T-cell (primary cell): ENCODE results near the gene GPR146. TPM values are rescaled to one million over a fixed set of nuclear protein-coding genes. Genes with fewer than 3 reads are reported as not detected.

Experiments used
- ATAC-seq, 4 experiments: fragments of 200-7000 bp in 3 of 4; fragments of 150-1000 bp in 1 of 4; cut with Tn5 transposase; replicated peaks in 1 of 4; 1 replicate in 3 of 4; 2 replicates in 1 of 4; pipeline ENCODE4 v1.10.0; 2021; ENCODE audit warnings: moderate library complexity in 3 of 4, mild to moderate bottlenecking in 2 of 4, moderate number of reproducible peaks in 1 of 4
- CTCF ChIA-PET, 2 donors: fragments of 300-600 bp; sonication (Branson Sonifier 250); formaldehyde crosslinking; loops; one replicate each; lab custom pipeline; 2022; ENCODE audit warnings: antibody characterized with exemption in 2 of 2; lab: Charles Lee
- POLR2A ChIA-PET, 2 donors: fragments of 300-600 bp; sonication (Branson Sonifier 250); formaldehyde crosslinking; loops; one replicate each; lab custom pipeline; 2022; ENCODE audit warnings: antibody characterized with exemption in 2 of 2; lab: Charles Lee
- DNase-seq, 35 experiments: peaks; one replicate each; pipeline versions ENCODE4 v3.0.0 to v3.0.0-alpha.2; 2013 to 2023
- H3K27ac ChIP-seq: one replicate; pipeline ENCODE4 v1.5.1; 2013; ENCODE audit warnings: low read length
- H3K27me3 ChIP-seq, 2 experiments: replicated peaks in 1 of 2; 1 replicate in 1 of 2; 2 replicates in 1 of 2; pipeline versions ENCODE4 v1.6.1 to v1.7.0; 2013; ENCODE audit warnings: low read length in 1 of 2, mixed read lengths in 1 of 2; ENCODE audit not compliant: control insufficient read depth in 2 of 2, insufficient read depth in 2 of 2; ENCODE audit errors: extremely low read depth in 1 of 2
- H3K36me3 ChIP-seq, 2 donors: 1 replicate in 1 of 2; 2 replicates in 1 of 2; pipeline versions ENCODE4 v1.6.1 to v1.7.0; 2013; ENCODE audit warnings: low read length in 1 of 2; ENCODE audit not compliant: control insufficient read depth in 2 of 2, insufficient read depth in 1 of 2; ENCODE audit errors: extremely low read depth in 1 of 2
- H3K4me1 ChIP-seq, 2 experiments: 1 replicate in 1 of 2; 2 replicates in 1 of 2; pipeline versions ENCODE4 v1.6.1 to v1.7.0; 2013; ENCODE audit warnings: low read length in 2 of 2, mixed read lengths in 1 of 2; ENCODE audit not compliant: insufficient read depth in 2 of 2, control insufficient read depth in 1 of 2; ENCODE audit errors: extremely low read depth in 1 of 2
- H3K4me3 ChIP-seq, 2 donors: 1 replicate in 1 of 2; 2 replicates in 1 of 2; pipeline versions ENCODE4 v1.5.1 to v1.7.0; 2013; ENCODE audit warnings: mild to moderate bottlenecking in 2 of 2, low read length in 1 of 2, moderate library complexity in 1 of 2; ENCODE audit not compliant: control insufficient read depth in 1 of 2; ENCODE audit errors: extremely low read depth in 1 of 2
- H3K9me3 ChIP-seq: 2 replicates; pipeline ENCODE4 v1.7.0; 2013
- H3K27ac Mint-ChIP-seq, 2 donors: one replicate each; pipeline ENCODE4 v1.8.0; 2020 to 2021; ENCODE audit warnings: mild to moderate bottlenecking in 2 of 2, mixed read lengths in 2 of 2
- H3K27me3 Mint-ChIP-seq, 2 donors: one replicate each; pipeline ENCODE4 v1.8.0; 2021 to 2022; ENCODE audit warnings: mixed read lengths in 2 of 2
- H3K36me3 Mint-ChIP-seq: one replicate; pipeline ENCODE4 v1.8.0; 2021; ENCODE audit warnings: mixed read lengths
- H3K4me1 Mint-ChIP-seq, 3 donors: one replicate each; pipeline ENCODE4 v1.8.0; 2020 to 2022; ENCODE audit warnings: mixed read lengths in 3 of 3, mild to moderate bottlenecking in 1 of 3
- H3K4me3 Mint-ChIP-seq, 3 donors: one replicate each; pipeline ENCODE4 v1.8.0; 2020 to 2022; ENCODE audit warnings: mild to moderate bottlenecking in 3 of 3, mixed read lengths in 3 of 3, moderate library complexity in 3 of 3
- H3K9me3 Mint-ChIP-seq, 3 donors: one replicate each; pipeline ENCODE4 v1.8.0; 2020 to 2022; ENCODE audit warnings: mixed read lengths in 3 of 3
- WGBS: methylation state at CpG from one replicate; pipeline ENCODE4 v1.1.5; 2013; ENCODE audit warnings: missing lambda C conversion rate; ENCODE audit not compliant: insufficient coverage; 5-methylcytosine and 5-hydroxymethylcytosine counted together
- total RNA-seq, 35 experiments: library from RNA in 6 of 35; stranded (reverse) in 6 of 35; fragments of 120-200 nt in 1 of 35; gene quantifications; one replicate each; pipeline versions ENCODE4 v1.2.1 to v1.2.4 and lab custom pipeline; 2013 to 2026

GPR146 gene
- total RNA-seq, 5 donors from 2014 or later (not counting 1 experiment from before 2014, with no cell fraction given), result 11.9 to 14.7 (median 13.0) TPM

DNA sequence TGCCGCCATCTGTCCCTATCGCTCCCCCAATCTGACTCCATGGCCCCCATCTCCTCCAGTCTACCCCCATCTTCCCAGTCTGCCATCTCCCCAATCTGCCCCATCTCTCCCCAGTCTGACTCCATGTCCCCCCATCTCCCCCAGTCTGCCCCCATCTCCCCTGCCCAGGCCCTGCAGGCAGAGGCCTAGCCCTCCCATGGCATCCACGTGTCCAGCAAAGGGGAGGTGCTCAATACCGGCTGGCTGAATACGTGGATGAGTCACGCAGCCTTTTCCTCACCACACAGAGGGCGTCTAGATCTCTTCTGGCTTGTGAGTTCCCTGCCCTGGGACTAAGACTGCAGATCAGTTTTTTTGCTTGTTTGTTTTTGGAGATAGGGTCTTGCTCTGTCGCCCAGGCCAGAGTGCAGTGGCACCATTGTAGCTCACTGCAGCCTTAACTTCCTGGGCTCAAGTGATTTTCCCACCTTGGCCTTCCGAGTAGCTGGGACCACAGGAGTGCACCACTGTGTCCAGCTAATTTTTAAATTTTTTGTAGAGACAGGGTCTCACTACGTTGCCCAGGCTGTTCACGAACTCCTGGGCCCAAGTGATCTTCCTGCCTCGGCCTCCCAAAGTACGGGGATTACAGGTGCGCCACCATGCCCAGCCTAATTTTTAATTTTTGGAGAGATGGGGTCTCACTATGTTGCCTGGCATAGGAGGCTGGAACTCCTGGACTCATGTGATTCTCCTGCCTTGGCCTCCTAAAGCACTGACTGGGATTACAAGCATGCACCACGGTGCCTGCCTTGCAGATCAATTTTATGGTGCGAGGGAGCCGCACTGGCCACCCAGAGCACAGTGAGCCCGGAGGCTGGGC, 15.3 kb upstream of the GPR146 start:
- peak overlapping the region in 1 of 2 donors; percentile 47 for H3K4me3 ChIP-seq
- H3K9me3 ChIP-seq, result no peaks in the 10 kb centered on the region
- peak overlapping the region; percentile 77 for H3K27ac ChIP-seq
- H3K36me3 ChIP-seq, result peaks cover 0 to 5% of the 10 kb centered on the region in 2 donors
- peak in 24 of 35 experiments; percentile 19 to 62 (median 36) for DNase-seq
- ATAC-seq, result peak; percentile 64 to 72 (median 69)
- Mint-ChIP-seq H3K4me3 (peak overlapping the region; percentile 73 to 81 (median 79)), H3K9me3 (no peaks in the 10 kb centered on the region), H3K36me3 (peaks cover 4% of the 10 kb centered on the region), H3K27me3 (no peaks in the 10 kb centered on the region), H3K27ac (peak overlapping the region; percentile 71 to 80), H3K4me1 (peaks cover 40 to 58% (median 51%) of the 10 kb centered on the region in 3 donors)
- CTCF ChIA-PET, result no interaction called here
- 81% methylated on average over 12 of the region's 18 CpGs for WGBS
- POLR2A ChIA-PET, result no interaction called here
- H3K27me3 ChIP-seq, result no peaks in the 10 kb centered on the region
- peaks cover 4 to 48% of the 10 kb centered on the region in 2 experiments for H3K4me1 ChIP-seq

DNA sequence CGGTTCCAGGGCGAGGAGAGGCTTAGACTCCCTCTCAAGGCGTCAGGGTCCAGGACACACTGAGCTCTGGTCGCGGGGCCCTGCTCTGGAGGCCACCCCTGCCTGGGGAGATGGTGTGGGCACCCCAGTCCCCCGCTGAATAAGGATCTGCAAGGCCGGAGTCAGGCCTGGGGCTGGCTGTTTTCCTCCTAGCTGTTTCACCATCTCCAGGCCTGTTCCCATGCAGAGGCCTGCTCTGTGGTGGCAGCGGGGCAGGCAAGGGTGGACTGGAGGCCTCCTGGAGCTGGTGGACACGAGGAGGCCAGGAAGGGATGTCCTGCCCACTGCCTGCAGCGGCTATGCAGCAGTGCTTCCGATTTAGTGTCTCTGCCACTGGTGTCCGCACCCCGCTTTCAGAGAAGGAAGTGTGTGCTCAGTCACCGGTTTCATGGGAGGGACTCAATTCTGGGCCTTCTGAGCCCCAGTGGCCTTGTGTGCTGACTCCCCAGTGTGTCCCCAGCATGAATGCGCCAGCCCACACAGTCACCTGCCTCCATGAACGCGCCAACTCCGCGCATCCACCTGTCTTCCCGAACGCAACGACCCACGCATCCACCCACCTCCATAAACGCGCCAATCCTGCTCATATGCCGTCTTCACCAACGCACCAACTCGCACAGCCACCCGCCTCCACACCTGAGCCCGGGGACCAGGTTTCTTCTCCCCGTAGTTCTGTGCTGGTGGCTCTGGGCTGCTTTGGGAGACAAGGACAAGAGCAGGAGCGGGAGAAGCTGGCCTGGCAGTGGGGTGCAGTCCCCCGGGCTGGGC, 14.5 kb upstream of the GPR146 start:
- H3K27ac ChIP-seq, result peak overlapping the region; percentile 77

DNA sequence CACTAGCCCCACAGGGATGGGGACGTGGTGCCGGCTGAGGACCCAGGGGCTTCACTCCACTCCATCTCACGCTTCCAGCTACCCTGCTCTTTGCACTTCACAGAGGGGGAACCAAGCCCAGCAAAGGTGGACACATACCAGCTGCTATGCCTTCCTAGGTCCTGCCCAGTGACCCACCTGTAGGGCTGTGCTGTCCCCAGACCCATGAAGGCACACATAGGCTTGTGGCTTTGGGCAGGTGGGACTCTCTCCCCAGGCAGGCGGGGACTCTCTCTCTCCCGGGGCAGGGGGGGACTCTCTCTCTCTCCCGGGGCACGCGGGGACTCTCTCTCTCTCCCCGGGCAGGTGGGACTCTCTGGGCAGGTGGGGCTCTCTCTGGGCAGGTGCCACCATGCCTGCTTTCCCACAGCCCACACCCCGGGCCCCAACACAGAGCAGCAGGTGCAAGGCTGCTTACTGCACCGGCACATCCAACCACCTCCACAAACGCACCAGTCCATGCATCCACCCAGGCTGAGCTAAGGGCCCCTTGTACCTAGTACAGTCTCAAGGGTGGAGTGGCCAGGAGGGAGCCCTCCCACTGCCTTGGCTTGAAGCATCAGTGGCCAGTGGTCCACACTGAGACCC, 13.8 kb upstream of the GPR146 start:
- DNase-seq (no peak), ATAC-seq (no peak)
- peaks cover 4% of the 10 kb centered on the region for H3K36me3 Mint-ChIP-seq
- H3K4me3 Mint-ChIP-seq, result peak overlapping the region in 1 of 3 donors; percentile 81
- Histone ChIP-seq H3K4me1 (peaks cover 7 to 54% of the 10 kb centered on the region in 2 experiments), H3K9me3 (no peaks in the 10 kb centered on the region), H3K27ac (no peak overlapping the region), H3K4me3 (no peak overlapping the region), H3K27me3 (no peaks in the 10 kb centered on the region), H3K36me3 (no peaks in the 10 kb centered on the region)
- POLR2A ChIA-PET, result no interaction called here
- H3K4me1 Mint-ChIP-seq, result peaks cover 44 to 62% (median 56%) of the 10 kb centered on the region in 3 donors
- H3K9me3 Mint-ChIP-seq, result no peaks in the 10 kb centered on the region
- CTCF ChIA-PET, result no interaction called here
- no peaks in the 10 kb centered on the region for H3K27me3 Mint-ChIP-seq
- no peak overlapping the region for H3K27ac Mint-ChIP-seq
- 88% methylated on average over 3 of the region's 12 CpGs for WGBS

More for the DNA sequence above, 14.5 kb upstream of the GPR146 start:
- Histone ChIP-seq H3K9me3 (no peaks in the 10 kb centered on the region), H3K36me3 (no peaks in the 10 kb centered on the region), H3K27me3 (no peaks in the 10 kb centered on the region), H3K4me3 (no peak overlapping the region), H3K4me1 (peaks cover 7 to 54% of the 10 kb centered on the region in 2 experiments)
- WGBS, result 96% methylated on average over 31 of the region's 33 CpGs
- no peak for DNase-seq
- Mint-ChIP-seq H3K36me3 (peaks cover 4% of the 10 kb centered on the region), H3K27ac (peak overlapping the region; percentile 43 to 71), H3K9me3 (no peaks in the 10 kb centered on the region), H3K4me1 (peaks cover 44 to 60% (median 57%) of the 10 kb centered on the region in 3 donors), H3K4me3 (peak overlapping the region; percentile 39 to 81 (median 73)), H3K27me3 (no peaks in the 10 kb centered on the region)
- ATAC-seq, result no peak
- POLR2A ChIA-PET, result no interaction called here
- CTCF ChIA-PET, result no interaction called here

DNA sequence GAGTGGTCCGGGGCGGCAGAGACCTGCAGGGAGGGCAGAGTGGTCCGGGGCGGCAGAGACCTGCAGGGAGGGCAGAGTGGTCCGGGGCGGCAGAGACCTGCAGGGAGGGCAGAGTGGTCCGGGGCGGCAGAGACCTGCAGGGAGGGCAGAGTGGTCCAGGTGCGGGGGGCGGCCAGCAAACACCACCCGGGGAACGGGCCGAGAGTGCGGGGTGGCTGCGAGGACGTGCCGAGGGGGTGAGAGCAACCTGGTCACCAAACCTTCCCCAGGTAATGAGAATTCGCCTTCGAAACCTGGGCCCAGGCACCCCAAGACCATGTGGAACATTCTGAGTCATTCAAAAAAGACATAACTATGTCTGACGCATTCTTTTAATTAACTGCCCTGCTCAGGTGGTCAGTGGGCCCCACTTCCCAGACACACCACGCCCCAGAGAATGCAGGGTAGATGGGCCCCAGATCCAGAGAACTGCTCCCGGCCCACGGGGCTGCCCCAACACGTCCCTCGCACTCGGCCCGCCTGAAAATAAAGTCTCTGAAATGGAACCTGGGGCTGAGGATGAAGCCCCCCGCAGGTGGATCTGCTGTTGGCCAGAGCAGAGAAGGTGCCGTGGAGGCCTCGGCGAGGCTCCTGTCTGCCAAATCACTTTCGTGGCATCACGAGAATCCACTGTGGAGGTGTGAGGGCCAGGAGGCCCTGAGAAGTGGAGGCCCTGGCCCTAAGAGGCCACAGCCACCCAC, 12.5 kb upstream of the GPR146 start:
- Mint-ChIP-seq H3K27ac (no peak overlapping the region), H3K4me3 (no peak overlapping the region), H3K36me3 (no peaks in the 10 kb centered on the region), H3K4me1 (peaks cover 40 to 54% (median 47%) of the 10 kb centered on the region in 3 donors), H3K27me3 (no peaks in the 10 kb centered on the region), H3K9me3 (no peaks in the 10 kb centered on the region)
- Histone ChIP-seq H3K27ac (no peak overlapping the region), H3K4me3 (no peak overlapping the region), H3K4me1 (peaks cover 7 to 51% of the 10 kb centered on the region in 2 experiments), H3K36me3 (no peaks in the 10 kb centered on the region), H3K27me3 (no peaks in the 10 kb centered on the region), H3K9me3 (no peaks in the 10 kb centered on the region)
- ChIA-PET CTCF (no interaction called here), POLR2A (no interaction called here)
- ATAC-seq (no peak), DNase-seq (no peak)
- 97% methylated on average over 22 of the region's 33 CpGs for WGBS

DNA sequence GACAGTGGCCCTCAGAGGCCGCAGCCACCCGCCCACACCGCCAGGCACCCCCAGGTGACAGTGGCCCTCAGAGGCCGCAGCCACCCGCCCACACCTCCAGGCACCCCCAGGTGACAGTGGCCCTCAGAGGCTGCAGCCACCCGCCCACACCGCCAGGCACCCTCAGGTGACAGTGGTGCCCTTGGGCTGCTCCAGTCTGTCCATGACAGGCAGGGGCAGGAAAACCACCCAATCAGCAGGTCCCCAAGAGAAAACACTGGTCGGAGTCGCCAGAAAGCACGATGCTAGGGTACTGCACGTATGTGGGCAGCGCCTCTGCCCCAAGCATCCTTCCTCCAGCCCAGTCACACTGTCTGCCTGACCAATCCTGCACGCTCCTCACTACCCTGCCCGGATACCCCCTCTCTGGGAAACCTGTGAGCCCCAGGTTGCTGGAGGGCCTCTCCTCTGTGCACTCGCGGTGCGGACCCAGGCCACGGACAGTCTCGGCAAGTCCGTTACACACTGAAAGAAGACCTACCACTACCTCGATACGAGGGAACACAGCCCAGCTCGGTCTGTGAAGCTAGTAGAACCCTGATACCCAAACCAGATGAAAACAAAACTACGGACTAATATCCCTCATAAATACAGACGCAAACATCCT, 11.7 kb upstream of the GPR146 start:
- H3K9me3 ChIP-seq, result no peaks in the 10 kb centered on the region
- WGBS, result 94% methylated on average over 25 of the region's 25 CpGs
- H3K36me3 ChIP-seq, result no peaks in the 10 kb centered on the region
- Mint-ChIP-seq H3K27me3 (no peaks in the 10 kb centered on the region), H3K4me3 (peak overlapping the region in 1 of 3 donors; percentile 69), H3K4me1 (peaks cover 40 to 48% (median 41%) of the 10 kb centered on the region in 3 donors), H3K36me3 (no peaks in the 10 kb centered on the region), H3K27ac (no peak overlapping the region), H3K9me3 (no peaks in the 10 kb centered on the region)
- ChIA-PET CTCF (no interaction called here), POLR2A (no interaction called here)
- DNase-seq, result no peak
- H3K27me3 ChIP-seq, result no peaks in the 10 kb centered on the region
- H3K27ac ChIP-seq, result peak overlapping the region; percentile 56
- H3K4me1 ChIP-seq, result peaks cover 7 to 46% of the 10 kb centered on the region in 2 experiments
- ATAC-seq, result no peak
- no peak overlapping the region for H3K4me3 ChIP-seq
